ENCODE measurements around the gene MAPT.

DNA sequence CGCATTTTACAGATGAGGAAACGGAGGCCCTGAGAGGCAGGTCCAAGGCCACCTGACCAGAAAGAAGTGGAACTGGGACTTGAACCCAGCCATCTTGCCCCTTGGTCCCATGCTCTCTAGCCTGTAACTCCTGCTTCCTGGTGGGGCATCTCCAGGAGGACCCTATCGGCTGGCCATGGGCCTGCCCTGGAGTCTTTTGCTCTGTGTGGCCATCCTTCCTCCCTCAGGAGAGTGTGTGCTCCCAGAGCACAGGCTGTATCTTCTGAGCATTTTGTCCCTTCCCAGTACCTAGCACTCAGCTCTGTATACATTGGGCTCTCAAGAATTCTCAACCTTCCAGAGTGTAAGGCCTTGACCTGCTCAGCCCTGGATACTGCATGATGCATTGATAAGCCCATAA is 76.3 kb downstream of the MAPT start:
- TF ChIP-seq POLR2A (IDR thresholded peaks at IDR 0.05; ENCODE audit: low read depth, low read length) (no peak), POLR2AphosphoS5 (IDR thresholded peaks at IDR 0.05; ENCODE audit: low read depth, low read length) (no peak), TAF1 (IDR thresholded peaks at IDR 0.05; ENCODE audit: borderline replicate concordance, low read depth, low read length) (no peak)
